Measurements from ENCODE around the gene SASH1. TPM values are rescaled to one million over a fixed set of nuclear protein-coding genes. Genes with fewer than 3 reads are reported as not detected.
A peak's percentile ranks its signal among the peaks of the same experiment; 100 is the strongest.

SASH1 gene
- polyA plus RNA-seq, 12 donors, result 40.5 to 57.4 (median 47.6) TPM; not detected in 1

DNA sequence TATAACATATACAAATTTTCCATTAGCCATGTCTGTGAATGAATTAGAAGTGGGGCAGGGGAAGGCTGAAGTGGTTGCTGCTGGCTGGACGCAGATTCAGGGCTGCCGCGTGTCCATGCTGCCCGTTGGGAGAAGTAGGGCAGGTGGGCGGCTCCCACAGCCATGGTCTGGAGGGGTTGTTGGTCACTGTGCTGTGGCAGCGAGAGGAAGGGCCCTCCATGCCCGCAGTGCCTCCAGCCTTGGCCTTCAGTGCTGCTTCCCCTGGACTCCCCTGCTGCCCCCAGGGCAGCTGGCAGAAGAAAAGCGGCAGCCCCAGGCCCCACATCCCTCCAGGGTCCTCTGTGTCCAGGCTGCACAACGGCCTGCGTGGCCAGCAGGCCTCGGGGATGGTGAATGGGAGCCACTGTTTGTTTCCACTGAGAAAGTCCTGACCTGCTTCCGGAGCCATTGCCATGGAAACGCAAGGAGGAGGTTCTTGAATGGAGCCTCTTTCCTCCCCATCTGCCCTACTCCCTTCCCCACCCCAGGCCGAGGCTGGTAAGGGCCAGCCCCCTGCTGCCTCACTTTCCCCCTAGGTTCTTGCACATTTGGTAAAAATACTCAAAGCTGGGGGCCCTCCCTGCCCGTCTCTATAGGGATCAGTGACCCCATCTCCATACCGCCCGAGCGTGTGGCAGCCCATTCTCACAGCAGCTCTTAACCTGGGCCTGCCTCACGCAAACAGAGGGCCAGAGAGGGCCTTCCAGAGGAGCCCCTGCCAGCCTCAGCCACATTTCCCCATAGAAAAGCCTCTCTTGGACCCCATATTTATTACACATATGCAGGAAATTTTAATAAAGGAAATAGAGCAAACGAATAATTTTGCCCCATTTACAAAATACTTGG lies 113.3 kb downstream of the SASH1 start:
- DNase-seq, result no peak

DNA sequence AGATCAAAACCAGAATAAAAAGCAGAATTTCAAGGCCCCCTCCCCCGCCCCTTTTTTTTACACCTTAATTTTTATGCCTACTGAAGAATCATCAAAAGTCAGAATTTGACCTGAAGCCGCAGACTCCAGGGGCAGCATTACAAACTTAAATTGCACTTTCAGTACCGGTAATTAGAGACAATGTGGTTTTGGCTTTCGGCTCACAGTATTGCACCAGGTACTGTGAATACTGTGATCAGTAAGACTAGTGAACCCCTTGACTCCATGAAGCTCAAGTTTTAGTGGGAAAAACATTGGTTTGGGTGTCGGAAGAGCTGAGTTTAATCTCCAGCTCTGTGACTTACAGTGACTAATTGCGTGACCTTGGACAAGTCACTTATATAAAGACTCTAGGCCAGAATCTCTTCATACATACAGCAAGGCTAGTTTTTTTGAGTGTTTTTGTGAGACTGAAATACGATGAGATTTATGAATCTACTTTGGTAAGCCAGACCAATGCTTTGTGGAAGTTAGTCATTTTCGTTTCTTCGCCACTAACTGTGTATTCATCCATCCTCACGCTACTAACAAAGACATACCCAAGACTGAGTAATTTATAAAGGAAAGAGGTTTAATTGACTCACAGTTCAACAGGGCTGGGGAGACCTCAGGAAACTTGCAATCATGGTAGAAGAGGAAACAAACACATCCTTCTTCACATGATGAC lies 114.7 kb downstream of the SASH1 start:
- no peak for DNase-seq

DNA sequence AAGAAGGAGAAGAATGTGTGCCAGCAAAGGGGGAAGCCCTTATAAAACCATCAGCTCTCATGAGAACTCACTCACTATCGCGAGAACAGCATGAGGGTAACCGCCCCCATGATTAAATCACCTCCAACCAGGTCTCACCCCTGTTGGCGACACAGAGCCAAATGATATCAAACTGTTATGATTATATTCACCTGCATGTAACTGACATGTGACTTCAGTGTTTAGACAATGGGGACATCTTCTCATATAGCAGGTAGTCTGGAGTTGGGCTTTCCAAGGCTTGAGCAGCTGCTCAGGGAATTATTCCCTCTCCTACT lies 115.2 kb downstream of the SASH1 start:
- no peak for DNase-seq

DNA sequence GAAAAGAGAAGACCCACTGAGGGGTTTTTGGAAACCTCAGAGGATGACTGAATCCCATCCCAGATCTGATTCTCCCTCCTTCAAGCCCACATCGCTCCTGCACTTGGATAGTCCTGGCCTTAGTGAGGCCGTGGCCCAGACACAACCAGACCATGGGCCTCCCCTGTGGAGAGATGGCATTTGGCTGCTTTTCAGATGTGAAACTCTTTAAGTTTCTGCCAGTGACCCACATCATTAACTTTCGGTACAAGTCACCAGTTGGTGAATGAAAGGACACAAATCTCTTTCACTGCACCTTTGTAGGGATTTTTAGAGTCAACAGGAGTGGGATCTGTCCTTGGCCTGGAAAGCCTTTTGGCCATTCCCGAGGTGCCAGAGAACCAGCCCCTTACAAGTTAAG lies 116.6 kb downstream of the SASH1 start:
- DNase-seq, result no peak

DNA sequence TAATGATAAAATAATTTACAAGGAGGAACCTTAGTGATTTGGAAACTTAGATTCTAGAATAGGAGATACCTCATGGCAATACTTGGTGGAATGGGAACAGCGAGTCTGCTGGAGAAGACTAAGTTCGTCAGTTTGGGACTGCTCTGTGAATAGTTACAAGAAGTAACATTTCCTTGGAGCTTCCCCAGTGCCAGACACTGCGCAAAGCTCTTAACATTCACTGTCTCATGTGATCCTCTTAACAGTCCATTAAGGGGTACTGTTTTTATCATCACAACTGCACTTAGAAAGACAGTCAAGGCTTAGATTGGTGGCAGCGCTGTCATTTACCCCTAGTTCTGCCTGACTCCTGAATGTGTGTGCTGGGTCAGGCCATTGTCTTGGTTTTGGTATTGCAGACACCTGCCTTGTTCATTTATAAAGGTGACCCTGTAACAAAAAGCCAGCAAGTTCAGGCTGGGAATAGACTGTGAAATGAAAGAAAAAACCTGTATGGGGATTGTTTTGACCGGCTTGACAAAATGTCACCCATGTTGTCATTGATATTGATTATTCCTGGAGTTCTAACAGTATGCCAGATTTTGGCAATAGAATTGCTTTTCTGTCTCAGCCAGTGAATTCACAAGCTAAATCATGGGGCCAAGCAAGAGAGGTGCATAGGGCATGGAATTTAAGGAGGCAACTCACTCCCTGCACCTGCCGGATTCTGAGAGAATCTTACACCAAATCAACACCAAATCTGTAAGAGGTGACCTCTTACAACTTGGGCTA lies 118.4 kb downstream of the SASH1 start:
- DNase-seq, result no peak

DNA sequence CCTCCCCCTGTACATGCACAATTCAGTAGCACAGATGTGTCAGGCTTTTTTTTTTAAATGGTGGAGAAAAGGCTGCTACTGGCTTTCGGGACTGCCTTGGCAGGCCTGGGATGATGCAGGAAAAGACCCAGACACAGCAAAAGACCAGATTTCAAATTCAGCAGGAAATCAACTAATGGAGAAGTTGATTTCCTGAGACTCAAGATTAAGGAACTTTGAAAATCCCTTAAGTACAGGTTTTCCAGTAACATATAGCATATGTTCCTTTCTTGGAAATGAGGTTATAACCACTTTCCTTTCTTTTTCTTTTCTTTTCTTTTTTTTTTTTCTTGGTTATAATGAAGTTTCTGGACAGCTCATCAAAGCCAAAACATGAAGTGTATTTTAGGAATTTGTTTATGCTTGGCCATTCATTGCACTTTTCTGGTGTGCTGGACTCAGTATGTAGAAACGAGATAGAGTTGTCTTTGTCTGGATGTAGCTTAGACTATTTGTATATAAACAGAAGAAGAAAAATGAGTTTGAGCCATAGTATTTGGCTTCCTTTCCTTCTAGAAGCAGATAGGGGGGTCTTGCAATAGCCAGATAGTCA lies 119.4 kb downstream of the SASH1 start:
- DNase-seq, result no peak

DNA sequence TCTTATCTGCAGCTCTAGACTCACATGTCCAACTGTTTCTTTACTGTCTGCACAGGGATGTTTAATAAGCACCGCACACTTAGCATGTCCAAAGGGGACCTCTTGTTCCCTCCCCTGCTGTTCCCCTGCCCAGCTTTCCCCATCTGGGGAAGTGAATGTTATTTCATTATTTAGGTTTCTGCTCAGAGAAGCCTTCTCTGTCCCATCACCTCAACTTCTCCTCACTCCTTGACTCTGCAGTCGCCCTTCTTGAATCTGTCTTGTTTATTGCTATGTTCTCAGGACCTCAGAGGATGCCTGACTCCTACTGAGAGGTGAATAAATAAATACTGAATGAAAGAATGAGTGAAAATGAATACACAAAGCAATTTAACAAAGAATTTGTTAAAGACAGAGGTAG lies 121.0 kb downstream of the SASH1 start:
- no peak for DNase-seq

DNA sequence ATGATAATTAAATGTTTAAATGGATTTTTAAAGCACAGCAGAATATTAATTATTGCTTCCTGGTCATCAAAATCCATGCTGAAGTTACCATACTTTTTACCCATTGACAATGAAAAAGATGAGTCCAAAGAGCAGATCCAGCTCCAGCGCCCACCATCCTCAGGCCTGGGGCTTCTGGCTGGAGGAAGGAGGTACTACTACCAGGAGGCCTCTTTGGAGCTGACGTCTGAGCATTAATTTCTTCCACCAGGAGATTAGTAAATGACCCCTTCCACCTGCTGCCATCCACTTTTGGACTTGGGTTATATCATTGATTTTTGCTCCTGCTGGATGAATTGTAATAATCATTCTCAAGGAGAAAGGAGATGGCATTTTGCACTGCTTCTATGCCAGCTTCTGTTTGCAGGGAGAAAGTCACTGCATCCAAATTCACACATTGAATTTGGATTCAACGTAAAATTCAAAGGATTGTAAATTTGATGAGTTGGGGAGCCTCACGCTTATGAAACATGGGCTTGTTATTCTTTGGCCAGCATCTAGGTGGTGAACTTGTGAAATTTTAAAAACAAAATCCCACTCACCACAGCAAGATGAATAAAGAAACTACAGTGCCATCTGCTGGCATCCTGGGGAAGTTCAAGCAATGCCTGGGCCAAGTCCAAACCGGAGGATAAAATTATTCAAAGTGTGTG lies 121.8 kb downstream of the SASH1 start:
- DNase-seq, result peak; percentile 88

DNA sequence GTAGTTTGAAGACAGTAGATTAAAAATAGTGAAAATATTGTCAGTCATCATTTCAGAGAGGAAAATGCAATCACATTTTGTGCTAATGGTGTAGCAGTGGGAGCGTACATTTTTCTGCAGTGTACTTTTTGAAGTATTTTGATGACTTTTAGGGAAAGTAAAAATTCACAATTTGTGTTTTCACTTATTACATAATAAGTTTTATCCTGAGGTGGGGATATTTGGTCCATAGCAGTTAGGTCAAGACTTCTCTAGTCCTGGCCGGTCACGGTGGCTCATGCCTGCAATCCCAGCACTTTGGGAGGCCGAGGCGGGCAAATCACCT lies 122.3 kb downstream of the SASH1 start:
- no peak for DNase-seq

DNA sequence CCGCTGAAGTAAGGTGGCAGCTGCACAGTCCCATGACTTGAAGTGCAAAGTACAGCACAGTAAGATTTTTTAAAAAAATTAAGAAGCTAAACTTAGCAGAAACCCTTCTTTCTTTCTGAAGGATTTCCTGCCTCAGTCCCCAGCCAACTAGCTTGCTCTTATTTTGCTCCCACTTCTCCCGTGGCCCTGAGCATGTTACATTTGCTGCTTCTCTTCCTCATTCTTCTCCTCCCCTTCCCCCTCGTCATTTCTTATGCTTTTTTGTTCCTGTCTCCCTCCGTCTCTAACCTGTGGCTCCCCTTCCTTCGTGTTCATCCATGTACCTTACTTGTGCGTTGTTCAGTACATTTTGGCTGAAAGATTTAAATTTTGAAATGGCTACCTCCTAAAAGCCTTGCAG lies 123.0 kb downstream of the SASH1 start:
- no peak for DNase-seq

DNA sequence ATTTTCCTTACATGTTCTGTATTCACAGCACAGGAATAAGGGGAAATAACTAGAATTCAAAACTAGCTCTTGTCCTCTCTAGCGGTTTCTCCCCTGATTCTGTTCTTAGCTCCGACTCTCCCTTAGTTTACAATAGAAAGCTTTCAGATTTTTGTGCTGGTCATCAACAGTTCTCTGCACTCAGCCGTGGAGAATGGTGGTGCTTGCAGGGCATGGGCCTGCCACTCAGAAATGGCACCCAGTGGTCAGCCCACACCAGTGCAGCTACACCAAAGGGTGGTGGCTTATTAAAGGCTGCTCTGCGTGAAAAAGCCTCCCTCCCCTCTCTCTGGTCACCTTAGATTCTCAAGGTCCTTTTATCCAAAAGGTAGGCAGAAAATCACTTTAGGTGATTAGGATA lies 123.5 kb downstream of the SASH1 start:
- no peak for DNase-seq

DNA sequence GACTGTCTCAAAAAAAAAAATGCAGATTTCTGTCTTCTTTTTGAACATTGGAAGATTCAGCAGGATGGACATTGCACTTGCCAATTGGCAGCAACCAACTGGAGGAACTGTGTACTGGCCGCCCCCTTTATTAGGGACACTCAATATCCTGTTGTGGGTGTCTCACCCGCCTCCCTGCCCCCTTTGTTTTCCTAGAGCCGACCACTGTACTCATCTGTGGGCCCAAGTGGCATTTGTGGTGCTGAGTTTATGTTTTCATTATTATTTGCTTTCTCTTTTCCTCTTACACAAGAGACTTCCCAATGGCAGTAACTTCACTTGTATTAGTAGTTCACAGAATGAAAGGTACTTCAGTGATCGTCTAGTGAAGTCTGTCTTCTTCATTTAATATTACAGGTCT lies 125.3 kb downstream of the SASH1 start:
- no peak for DNase-seq

DNA sequence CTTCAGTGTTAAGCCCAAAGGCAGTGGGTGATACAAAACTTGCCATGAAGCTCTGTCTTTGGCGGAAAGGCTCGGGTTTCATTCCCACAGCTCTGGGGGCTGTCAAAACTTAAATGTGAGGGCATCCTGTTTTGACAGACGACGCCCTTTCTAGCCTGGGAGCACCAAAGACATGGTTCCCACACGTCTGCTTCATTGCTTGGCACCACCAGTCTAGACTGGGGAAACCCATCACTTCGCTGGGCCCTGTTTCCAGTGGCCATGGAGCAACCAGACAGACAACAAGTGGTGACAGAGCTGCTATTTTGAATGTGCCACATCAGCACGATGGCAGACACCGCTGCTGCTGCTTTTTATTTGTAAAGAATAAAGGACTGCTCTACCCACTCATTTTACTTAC lies 127.5 kb downstream of the SASH1 start:
- no peak for DNase-seq

DNA sequence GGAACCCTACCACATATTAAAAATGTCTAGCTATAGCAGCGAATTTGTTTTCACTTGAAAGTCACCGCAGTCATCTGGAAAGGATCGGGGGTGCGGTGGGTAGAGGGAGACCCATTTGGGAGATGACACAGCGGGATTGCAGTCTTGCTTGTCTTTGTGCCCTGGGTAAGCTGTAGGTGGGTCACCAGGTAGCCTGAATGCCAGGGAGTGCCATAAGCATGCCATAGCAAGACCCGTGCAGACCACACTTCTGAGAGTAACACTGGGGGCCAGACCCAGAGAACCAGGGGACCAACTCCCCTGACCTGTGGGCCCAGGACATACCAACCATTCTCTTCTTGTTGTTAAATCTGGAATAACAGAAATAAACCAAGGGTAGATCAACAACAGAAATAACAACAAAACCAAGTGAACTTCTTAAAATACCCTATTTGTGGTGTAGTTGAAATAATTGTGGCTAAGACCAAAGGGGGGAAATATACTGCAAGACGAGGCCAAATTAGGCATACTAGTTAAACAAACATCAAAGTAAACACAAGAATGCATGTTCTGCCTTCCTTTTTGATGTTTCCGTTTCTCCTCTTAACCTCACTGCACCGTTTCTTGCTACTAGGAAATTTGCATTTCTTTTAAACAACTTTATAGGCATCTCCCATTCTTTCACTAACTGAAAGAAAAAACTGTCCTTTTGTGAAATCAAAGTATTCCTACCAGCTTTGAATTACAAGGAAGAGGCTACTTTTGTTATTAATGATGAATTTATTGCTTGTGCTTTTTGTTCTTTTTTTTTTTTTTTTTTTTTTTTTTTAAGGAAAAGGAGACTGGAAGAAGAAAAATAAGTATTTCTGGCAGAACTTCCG lies 128.2 kb downstream of the SASH1 start:
- no peak for DNase-seq

DNA sequence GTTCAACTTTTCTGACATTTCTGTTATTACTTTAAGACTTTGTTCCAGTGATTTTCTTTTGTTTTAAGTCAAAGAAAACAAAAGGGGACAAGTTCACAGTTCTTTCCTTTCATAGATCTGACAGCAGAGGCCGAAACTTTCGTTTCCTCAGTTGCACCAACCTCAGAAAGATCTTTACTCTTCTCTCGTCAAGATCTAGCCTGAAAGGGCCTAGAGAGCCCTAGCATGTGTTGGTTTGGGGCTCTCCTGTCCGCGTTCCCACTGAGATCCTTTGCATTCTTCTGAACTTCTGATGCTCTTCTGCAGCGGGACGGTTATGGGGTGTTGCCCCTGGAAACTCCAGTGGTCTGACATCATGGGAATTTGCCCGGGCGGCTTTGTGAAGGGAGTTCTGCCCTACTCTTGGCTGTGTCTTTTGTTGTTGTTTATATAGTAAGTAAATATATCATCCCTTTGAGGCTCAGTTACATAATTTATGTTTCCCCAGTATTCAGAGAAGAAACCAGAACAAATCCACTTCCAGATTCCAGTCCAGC lies 129.1 kb downstream of the SASH1 start:
- DNase-seq, result no peak

DNA sequence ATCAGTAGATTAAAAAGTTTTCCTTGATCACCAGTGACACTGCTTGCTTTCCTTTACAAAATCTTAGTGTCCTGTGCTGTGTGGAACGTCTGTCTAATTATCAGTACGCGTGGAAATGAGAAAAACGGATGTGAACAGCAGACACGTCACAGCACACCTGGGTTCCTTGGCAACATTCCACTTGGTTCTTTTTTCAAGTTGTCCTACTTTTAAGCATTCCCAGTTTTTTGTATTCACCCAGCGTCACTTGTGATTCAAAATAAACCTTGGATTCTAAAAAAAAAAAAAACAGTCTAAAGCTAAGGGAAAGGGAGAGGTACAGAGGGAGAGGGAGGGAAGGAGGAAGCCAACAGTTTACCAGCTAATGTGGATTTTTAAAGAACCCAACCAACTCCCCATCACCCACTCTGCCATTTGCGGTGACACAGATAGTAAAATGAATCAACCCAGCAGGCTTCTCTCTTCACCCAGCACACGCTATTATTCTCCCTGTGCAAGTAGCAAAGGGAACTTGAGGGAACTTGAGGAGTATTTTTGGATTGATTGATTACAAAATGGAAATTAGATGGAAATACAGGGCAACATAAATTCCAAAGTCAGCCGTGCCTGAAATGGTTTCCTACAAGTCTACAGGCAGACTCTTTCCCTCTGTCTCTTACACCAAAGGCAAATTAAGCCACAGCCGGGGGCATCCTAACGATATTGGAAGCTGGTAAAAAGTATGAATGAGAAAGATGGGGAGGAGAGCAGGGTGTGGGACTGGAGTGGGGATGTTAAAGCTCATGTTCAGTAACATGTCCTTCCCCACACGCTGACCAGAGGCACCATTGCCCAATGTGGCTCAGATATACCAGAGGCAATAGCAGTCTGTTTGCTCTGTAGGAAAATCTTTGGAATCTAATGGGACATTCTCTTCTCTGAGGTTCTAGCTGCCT lies 129.8 kb downstream of the SASH1 start:
- DNase-seq, result no peak

DNA sequence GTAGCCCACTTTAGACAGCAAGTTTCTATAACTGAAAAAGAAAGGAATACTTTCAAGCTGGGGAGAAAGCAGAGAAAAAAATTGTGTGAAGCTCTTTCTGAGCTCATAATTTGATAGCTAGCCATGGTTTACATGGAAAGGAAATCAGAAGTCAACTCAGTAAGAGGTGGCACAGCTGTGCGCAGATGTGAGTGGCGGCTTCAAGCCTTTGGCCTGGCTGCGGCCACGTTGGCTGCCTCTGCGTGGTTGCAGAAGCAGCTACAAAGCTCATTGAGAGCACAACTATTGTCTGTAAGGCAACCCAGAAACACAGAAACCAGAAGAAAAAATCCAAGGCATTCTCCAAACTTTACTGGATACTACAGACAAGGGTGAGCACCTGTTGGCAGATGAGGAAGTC lies 136.9 kb downstream of the SASH1 start:
- no peak for DNase-seq

DNA sequence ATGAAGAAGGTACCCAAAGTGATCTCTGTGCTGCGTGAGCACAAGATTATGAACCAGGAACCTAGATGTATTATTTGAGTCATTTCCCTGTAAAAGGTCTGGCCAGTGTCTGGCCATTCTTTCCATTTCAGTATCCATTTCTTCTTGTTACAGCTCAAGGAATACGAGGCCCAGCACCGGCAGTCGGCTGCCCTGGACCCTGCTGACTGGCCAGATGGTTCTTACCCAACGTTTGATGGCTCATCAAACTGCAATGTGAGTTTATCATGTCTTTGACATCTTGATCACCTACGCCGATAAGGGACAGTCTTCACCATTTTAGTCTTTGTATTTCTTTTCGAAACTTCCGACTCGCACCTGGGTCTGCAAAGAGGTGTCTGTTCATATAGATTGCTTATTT lies 144.8 kb downstream of the SASH1 start:
- DNase-seq, result no peak

DNA sequence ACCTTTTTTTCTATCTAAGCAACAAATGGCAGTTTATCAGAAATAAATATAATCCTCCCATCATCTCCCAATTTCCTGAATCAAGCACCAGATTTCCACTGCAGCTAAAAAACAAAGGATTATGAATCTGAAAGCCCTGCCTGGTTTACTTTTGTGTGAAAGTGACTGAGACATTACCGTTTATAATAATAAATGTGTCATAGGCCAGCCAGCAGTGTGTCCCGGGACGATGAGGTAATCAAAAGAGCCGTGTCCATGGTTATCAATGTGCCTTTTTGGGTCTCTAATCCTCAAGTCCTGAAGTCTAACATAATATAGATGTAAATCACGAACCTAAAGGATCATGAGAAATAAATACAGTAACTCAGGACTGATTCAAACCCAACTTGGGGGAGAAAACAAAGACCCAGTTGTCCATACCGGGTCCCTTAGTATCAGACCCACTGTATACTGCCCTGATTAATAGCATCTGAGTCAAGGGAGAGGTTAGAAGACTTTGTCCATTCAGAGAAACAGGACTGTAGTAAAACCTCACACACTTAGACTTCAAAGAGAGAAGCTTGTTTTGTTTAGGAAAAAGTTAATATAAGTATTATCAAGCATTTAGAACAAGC lies 149.1 kb downstream of the SASH1 start:
- no peak for DNase-seq
